Duodenal mucosa (tissue), 2 donors: ENCODE results near the gene GDF7.

Experiments used
- H3K27ac ChIP-seq: one replicate; pipeline ENCODE4 v1.7.0; 2013; ENCODE audit warnings: low read depth, low read length
- H3K27me3 ChIP-seq, 2 donors: one replicate each; pipeline ENCODE4 v1.7.0; 2013; ENCODE audit warnings: low read length in 2 of 2, control low read depth in 1 of 2; ENCODE audit not compliant: insufficient read depth in 2 of 2, control insufficient read depth in 1 of 2
- H3K36me3 ChIP-seq, 2 donors: one replicate each; pipeline ENCODE4 v1.7.0; 2013; ENCODE audit warnings: low read length in 2 of 2, control low read depth in 1 of 2; ENCODE audit not compliant: insufficient read depth in 2 of 2, control insufficient read depth in 1 of 2
- H3K4me1 ChIP-seq, 2 donors: one replicate each; pipeline ENCODE4 v1.7.0; 2013; ENCODE audit warnings: low read length in 2 of 2, control low read depth in 1 of 2; ENCODE audit not compliant: insufficient read depth in 2 of 2, control insufficient read depth in 1 of 2
- H3K4me3 ChIP-seq, 2 donors: one replicate each; pipeline ENCODE4 v1.7.0; 2013; ENCODE audit warnings: low read length in 2 of 2, low read depth in 1 of 2
- H3K9ac ChIP-seq, 2 donors: one replicate each; pipeline ENCODE4 v1.7.0; 2013; ENCODE audit warnings: low read length in 2 of 2, low read depth in 1 of 2
- H3K9me3 ChIP-seq, 2 donors: one replicate each; pipeline ENCODE4 v1.7.0; 2013; ENCODE audit warnings: low read length in 2 of 2, control low read depth in 1 of 2; ENCODE audit not compliant: control insufficient read depth in 1 of 2

GDF7 gene

DNA sequence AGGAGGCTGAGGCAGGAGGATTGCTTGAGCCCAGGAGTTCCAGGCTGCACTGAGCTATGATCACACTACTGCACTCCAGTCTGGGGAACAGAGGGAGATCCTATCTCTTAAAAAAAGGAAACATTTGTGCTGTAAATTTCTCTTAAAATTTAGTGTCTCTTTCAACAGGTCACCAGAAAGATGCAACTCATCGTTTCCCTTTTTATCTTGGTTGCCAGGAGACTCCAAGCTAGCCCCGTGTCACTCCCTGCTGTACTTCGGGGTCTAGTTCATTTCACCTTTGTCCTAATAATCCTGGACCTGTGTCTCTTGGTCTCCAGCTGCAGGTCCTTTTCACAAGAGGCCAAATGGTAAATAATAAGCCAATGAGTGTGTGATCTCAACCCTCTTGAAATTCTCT, 23.1 kb upstream of the GDF7 start:
- Histone ChIP-seq H3K4me3 (no peak overlapping the region), H3K27me3 (no peaks in the 10 kb centered on the region), H3K9ac (no peak overlapping the region), H3K36me3 (peaks cover 13 to 46% of the 10 kb centered on the region in 2 donors), H3K9me3 (no peaks in the 10 kb centered on the region), H3K4me1 (peaks cover 7 to 12% of the 10 kb centered on the region in 2 donors), H3K27ac (no peak overlapping the region)

- peaks cover 13 to 37% of the 10 kb centered on the region in 2 donors for H3K36me3 ChIP-seq
- no peak overlapping the region for H3K27ac ChIP-seq
- H3K4me3 ChIP-seq: no peak overlapping the region
- no peak overlapping the region for H3K9ac ChIP-seq
- H3K27me3 ChIP-seq: no peaks in the 10 kb centered on the region
- H3K4me1 ChIP-seq: peaks cover 20 to 27% of the 10 kb centered on the region in 2 donors
- no peaks in the 10 kb centered on the region for H3K9me3 ChIP-seq
Observed at GRCh38 chr2:20645301-20645701, 21.6 kb upstream of the GDF7 start.

GRCh38 chr2:20645761-20646160, 21.2 kb upstream of the GDF7 start:
- Histone ChIP-seq H3K27me3 (no peaks in the 10 kb centered on the region), H3K36me3 (peaks cover 13 to 33% of the 10 kb centered on the region in 2 donors), H3K9ac (no peak overlapping the region), H3K4me1 (peaks cover 23 to 28% of the 10 kb centered on the region in 2 donors), H3K9me3 (no peaks in the 10 kb centered on the region), H3K4me3 (no peak overlapping the region), H3K27ac (no peak overlapping the region)

DNA sequence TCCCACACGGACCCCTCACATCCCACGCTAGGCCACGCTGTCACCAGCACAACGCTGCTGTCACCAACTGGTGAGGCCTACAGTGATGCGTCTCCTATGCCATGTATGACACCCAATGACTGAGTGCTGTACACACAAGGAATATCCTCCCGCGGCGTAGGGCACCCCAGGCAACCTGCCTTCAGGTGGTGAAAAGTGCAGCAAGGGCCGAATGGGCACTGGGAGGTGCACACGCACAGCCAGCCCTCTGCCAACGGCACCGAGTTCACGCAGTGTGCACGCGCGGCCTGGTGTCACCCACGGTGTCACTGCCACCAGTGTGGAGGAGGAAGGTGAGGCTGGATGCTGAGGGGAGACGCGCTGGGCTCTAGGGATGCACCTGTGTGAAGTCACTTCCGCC, 20.5 kb upstream of the GDF7 start:
- Histone ChIP-seq H3K4me3 (no peak overlapping the region), H3K27ac (no peak overlapping the region), H3K9ac (no peak overlapping the region), H3K27me3 (no peaks in the 10 kb centered on the region), H3K36me3 (peaks cover 13 to 26% of the 10 kb centered on the region in 2 donors), H3K9me3 (no peaks in the 10 kb centered on the region), H3K4me1 (peaks cover 24 to 28% of the 10 kb centered on the region in 2 donors)

DNA sequence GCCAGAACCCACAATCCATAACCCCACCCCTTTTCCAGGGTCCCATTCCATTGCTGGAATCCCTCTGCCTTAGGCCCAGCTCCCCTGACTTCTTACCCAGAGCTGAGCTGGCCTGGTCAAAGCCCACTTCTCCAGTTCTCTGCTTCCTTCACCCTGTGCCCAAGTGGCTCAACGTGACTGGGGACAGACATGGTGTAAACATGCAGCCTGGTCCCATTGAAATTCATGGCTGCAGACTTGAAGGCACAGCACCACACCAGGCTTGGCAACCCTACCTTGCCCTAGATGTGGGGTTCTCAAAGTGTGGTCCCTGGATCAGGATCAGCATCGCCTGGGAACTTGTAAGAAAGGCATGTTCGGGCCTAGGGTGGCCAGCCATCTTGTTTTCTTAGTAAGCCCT, 19.7 kb upstream of the GDF7 start:
- Histone ChIP-seq H3K27ac (no peak overlapping the region), H3K4me3 (no peak overlapping the region), H3K9me3 (no peaks in the 10 kb centered on the region), H3K36me3 (peaks cover 13 to 19% of the 10 kb centered on the region in 2 donors), H3K27me3 (no peaks in the 10 kb centered on the region), H3K9ac (no peak overlapping the region), H3K4me1 (peaks cover 26 to 28% of the 10 kb centered on the region in 2 donors)

GRCh38 chr2:20647738-20648137, 19.2 kb upstream of the GDF7 start:
- Histone ChIP-seq H3K4me3 (no peak overlapping the region), H3K36me3 (peaks cover 13 to 19% of the 10 kb centered on the region in 2 donors), H3K9ac (no peak overlapping the region), H3K27me3 (no peaks in the 10 kb centered on the region), H3K9me3 (no peaks in the 10 kb centered on the region), H3K4me1 (peaks cover 26 to 28% of the 10 kb centered on the region in 2 donors), H3K27ac (no peak overlapping the region)

DNA sequence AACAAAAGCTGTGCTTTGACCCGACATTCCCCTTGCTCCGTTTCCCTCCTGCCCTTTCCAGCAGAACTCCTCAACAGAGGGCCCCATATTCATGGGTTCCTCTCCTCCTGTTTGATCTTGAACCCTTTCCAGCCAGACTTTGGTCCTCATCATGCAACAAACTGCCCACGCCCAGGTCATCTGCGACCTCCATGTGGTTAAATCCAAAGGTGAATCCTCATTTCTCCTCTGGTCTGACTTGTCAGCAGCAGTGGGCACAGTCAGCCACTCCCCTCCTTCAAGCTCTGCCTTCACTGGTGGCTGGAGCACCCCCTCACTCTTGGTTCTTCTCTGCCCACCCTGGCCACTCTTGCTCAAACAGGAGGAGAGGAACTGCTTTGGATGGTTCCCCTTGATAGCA, 18.7 kb upstream of the GDF7 start:
- Histone ChIP-seq H3K4me3 (no peak overlapping the region), H3K9me3 (no peaks in the 10 kb centered on the region), H3K27ac (no peak overlapping the region), H3K9ac (no peak overlapping the region), H3K27me3 (no peaks in the 10 kb centered on the region), H3K36me3 (peaks cover 13 to 19% of the 10 kb centered on the region in 2 donors), H3K4me1 (peaks cover 26 to 28% of the 10 kb centered on the region in 2 donors)

DNA sequence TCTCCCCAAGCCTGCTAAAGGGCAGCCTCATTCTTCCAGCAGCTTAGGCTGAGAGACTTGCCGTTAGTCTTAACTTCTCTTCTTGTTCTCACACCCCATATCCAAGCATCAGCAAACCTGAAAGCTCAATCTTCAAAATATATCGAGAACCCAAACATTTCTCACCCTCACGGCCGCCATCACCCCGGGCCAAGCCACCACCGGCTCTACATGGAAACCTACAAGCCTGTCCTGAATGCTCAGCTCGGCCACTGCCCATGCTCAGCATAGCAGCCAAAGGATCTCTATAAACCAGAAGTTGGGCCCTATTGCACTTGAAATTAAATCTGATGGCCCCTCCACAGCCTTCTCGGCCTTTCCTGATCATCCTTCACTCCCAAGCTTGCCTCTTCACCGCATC, 18.1 kb upstream of the GDF7 start:
- no peaks in the 10 kb centered on the region for H3K27me3 ChIP-seq
- peaks cover 26 to 28% of the 10 kb centered on the region in 2 donors for H3K4me1 ChIP-seq
- H3K9me3 ChIP-seq: no peaks in the 10 kb centered on the region
- H3K36me3 ChIP-seq: peaks cover 13 to 19% of the 10 kb centered on the region in 2 donors
- H3K27ac ChIP-seq: no peak overlapping the region
- no peak overlapping the region for H3K9ac ChIP-seq
- H3K4me3 ChIP-seq: no peak overlapping the region

- no peaks in the 10 kb centered on the region for H3K9me3 ChIP-seq
- H3K27ac ChIP-seq: no peak overlapping the region
- peaks cover 7 to 16% of the 10 kb centered on the region in 2 donors for H3K36me3 ChIP-seq
- H3K27me3 ChIP-seq: no peaks in the 10 kb centered on the region
- H3K4me3 ChIP-seq: peak overlapping the region; percentile 89 to 93
- peak overlapping the region in 1 of 2 donors; percentile 86 for H3K9ac ChIP-seq
- peaks cover 26 to 28% of the 10 kb centered on the region in 2 donors for H3K4me1 ChIP-seq
Observed at GRCh38 chr2:20649576-20649975, 17.4 kb upstream of the GDF7 start.

DNA sequence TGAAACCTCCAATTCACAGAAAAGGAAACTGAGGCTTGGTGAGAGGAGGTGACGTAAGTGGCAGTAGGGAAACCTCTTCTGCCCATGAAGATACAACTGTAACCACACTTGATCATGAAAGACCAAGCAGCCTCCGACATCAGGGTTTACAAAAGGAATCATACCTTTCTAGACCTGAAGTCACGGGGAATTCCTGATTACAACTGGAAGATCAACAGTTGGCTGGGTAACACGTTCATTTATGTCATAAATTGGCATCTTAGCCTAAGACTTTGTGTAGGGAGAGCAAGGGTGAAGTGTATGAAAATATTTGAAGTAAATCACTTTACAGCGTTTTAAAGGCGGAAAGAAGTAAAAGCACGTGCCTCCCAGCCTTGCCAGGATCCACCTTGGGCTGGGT, 17.0 kb upstream of the GDF7 start:
- Histone ChIP-seq H3K9ac (peak overlapping the region; percentile 86 to 98), H3K36me3 (peaks cover 4 to 14% of the 10 kb centered on the region in 2 donors), H3K4me3 (peak overlapping the region; percentile 89 to 93), H3K9me3 (no peaks in the 10 kb centered on the region), H3K27me3 (no peaks in the 10 kb centered on the region), H3K27ac (no peak overlapping the region), H3K4me1 (peaks cover 26 to 28% of the 10 kb centered on the region in 2 donors)
